ENCODE measurements around the gene IL21R.

Gene IL21R

DNA sequence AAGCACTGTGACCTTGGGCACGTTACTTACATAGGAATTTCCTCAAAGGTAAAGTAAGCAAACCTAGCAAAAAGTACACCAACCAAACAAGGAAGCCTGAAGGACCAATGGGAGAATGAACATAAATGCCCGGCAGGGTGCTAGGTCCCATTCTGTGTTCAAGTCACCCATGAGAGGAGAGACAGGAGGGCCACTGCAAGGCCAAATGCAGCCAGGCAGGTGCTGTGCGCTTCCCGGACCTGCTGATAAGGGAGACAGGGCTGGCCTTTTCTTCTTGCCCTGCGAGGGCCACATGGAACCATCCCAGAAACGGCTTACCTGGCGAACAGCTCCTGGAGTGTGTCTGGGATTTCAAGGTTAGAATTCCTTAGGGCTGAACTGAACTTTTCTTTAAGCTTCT lies 78.8 kb downstream of the IL21R start:
- H3K4me3 ChIP-seq (replicated peaks; ENCODE audit: low read depth, low read length), result no peak overlapping the region
- TF ChIP-seq, protein P1, sequence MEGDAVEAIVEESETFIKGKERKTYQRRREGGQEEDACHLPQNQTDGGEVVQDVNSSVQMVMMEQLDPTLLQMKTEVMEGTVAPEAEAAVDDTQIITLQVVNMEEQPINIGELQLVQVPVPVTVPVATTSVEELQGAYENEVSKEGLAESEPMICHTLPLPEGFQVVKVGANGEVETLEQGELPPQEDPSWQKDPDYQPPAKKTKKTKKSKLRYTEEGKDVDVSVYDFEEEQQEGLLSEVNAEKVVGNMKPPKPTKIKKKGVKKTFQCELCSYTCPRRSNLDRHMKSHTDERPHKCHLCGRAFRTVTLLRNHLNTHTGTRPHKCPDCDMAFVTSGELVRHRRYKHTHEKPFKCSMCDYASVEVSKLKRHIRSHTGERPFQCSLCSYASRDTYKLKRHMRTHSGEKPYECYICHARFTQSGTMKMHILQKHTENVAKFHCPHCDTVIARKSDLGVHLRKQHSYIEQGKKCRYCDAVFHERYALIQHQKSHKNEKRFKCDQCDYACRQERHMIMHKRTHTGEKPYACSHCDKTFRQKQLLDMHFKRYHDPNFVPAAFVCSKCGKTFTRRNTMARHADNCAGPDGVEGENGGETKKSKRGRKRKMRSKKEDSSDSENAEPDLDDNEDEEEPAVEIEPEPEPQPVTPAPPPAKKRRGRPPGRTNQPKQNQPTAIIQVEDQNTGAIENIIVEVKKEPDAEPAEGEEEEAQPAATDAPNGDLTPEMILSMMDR (IDR thresholded peaks at IDR 0.05; ENCODE audit: low read depth, low read length, missing control alignments), result no peak
- DNase-seq (ENCODE audit: extremely low read depth, low read depth), result no peak

DNA sequence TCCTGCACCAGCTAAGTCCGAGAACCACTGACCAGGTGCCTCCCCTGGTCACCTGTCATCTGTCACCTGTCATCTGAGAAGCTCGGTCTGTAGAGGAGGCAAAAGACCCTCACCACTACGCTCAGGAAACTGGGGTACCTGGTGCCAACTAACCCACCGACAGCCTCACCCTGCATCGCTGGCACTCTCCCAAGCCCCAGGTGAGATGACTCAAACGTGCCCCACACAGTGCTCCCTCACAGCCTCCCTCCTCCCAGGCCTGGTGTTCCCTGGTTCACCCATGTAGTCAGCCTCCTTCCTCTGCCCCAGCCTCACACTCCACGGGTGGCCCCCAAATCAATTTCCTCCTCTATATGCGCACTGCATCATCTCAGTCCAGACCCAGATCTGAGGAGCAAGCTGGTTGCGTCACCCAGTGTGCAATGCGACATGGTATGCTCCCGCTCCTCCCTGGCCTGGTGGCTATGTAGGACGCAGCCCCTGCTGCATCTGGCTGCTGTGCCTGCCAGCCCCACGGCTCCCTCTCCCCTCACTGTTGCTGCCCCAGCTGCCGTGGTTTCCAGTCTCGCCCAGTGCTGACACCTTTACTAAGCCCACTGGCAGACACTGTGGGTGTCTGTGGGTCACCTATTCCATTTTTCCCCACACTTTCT lies 79.4 kb downstream of the IL21R start:
- no peak overlapping the region for H3K4me3 ChIP-seq (replicated peaks; ENCODE audit: low read depth, low read length)
- no peak for DNase-seq (ENCODE audit: extremely low read depth, low read depth)
- TF ChIP-seq, protein P1 (IDR thresholded peaks at IDR 0.05; ENCODE audit: low read depth, low read length, missing control alignments), result no peak

DNA sequence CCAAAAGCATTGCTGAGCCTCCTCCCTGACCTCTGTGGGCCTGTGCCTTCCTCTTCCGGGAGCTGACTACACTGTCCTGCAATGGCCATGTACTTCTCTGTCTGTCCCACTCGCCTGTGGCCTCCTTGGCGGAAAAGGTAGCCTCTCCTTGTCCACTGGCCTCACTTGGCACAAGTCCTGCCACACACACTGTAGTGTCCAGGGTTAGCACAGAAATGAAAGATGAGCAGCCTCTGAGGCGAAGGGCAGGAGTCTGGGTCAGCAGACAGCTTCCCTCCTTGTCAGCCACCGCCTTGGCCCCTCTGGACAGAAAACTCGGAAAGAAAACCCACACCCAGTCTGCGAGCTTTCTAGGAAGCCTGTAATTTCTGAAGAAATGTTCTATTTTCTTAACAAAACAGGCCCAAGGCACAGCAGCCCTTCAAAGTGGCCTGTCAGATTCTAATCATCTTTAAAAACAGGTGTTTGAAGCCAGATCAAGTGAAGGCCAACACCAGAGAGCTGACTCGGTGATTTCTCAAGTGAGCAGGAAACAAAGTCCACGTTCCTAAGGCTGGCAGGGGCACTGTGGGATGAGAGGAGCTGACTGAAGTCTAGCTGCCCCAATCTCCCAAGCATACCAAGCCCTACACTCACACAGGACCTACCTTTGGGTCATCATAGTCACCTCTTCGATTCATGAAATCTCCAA lies 80.6 kb downstream of the IL21R start:
- H3K4me3 ChIP-seq (replicated peaks; ENCODE audit: low read depth, low read length), result no peak overlapping the region
- TF ChIP-seq, protein P1 (IDR thresholded peaks at IDR 0.05; ENCODE audit: low read depth, low read length, missing control alignments), result no peak
- DNase-seq (ENCODE audit: extremely low read depth, low read depth), result no peak

DNA sequence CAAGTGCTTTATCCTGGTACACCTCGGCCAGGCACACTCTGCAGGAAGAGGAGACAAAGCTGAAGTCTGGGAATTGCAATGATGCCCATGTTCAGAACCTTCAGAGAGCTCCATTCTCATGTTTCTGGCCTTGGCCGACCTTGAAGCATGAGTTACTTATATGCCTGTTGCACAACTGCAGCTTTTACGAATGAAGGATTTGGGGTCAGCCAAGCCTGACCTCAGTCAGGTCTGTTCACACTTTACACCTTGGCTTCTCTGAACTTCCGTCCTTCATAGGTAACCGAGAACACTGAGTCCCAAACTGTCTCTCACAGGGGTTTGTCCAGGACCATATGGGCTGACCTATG lies 81.1 kb downstream of the IL21R start:
- TF ChIP-seq, protein P1 (IDR thresholded peaks at IDR 0.05; ENCODE audit: low read depth, low read length, missing control alignments), result no peak
- H3K4me3 ChIP-seq (replicated peaks; ENCODE audit: low read depth, low read length), result no peak overlapping the region
- no peak for DNase-seq (ENCODE audit: extremely low read depth, low read depth)

DNA sequence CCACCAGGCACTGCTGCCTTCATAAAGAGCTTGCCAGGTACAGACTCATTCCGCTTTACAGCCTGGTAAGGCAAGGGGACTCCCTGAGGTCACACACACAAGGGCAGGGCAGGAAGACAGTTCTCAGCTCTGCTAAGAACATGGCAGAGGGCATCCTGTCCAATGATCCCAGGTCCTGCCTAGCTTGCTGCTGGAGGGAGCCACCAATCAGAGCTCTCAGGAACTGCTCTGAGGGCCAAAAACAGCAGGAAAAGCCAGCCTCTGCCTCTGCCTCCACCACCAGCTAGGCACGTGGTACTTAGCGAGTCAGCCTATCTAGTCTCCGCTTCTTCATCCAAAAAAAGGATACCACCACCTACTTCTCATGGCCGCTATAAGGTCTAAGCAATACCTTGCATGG lies 81.7 kb downstream of the IL21R start:
- H3K4me3 ChIP-seq (replicated peaks; ENCODE audit: low read depth, low read length), result no peak overlapping the region
- TF ChIP-seq, protein P1 (IDR thresholded peaks at IDR 0.05; ENCODE audit: low read depth, low read length, missing control alignments), result no peak
- no peak for DNase-seq (ENCODE audit: extremely low read depth, low read depth)

DNA sequence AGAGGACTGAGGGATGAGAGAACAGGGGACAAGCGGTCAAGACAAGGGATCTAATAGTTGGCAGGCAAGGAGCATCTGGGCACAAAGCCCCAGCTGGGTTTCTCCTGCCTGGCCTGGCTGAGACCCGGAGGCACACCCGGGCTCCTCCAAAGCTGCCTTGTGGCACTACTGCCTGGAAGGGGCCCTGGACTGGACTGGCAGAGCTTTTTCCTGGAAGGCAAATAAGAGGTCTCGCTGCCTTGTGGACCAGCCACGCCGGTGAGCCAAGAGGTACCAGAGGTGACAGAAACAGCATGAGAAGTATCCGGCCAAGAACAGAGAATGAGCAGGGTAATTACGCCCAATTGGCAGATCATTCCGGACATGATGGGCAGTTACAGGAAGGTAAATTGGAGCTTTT lies 83.2 kb downstream of the IL21R start:
- TF ChIP-seq, protein P1 (IDR thresholded peaks at IDR 0.05; ENCODE audit: low read depth, low read length, missing control alignments), result no peak
- no peak for DNase-seq (ENCODE audit: extremely low read depth, low read depth)

More for the DNA sequence above, 83.2 kb downstream of the IL21R start:
- H3K4me3 ChIP-seq (replicated peaks; ENCODE audit: low read depth, low read length), result no peak overlapping the region

All from HFF-Myc (cell line).